Endothelial cell of umbilical vein (primary cell): ENCODE data around the gene ANXA2. TPM values are rescaled to one million over a fixed set of nuclear protein-coding genes. Genes with fewer than 3 reads are reported as not detected.

Experiments used
- BruUV-seq: library from RNA; stranded (reverse); fragments of 400-500 nt; replicated peaks from 2 replicates; lab custom pipeline; 2021; lab: Mats Ljungman, UMichigan
- CTCF ChIA-PET: fragments of 300-600, 350-600 bp; sonication (Branson Sonifier 250); formaldehyde crosslinking; loops from one replicate; lab custom pipeline; 2021; ENCODE audit warnings: antibody characterized with exemption, inconsistent platforms; lab: Charles Lee
- POLR2A ChIA-PET: fragments of 300-600, 350-600 bp; sonication (Branson Sonifier 250); formaldehyde crosslinking; loops from one replicate; lab custom pipeline; 2021; ENCODE audit warnings: antibody characterized with exemption, inconsistent platforms; lab: Charles Lee
- DNase-seq: peaks from one replicate; pipeline ENCODE4 v3.0.0-alpha.2; 2011; ENCODE audit warnings: low read depth, low spot score
- FAIRE-seq: peaks from 2 replicates; lab custom pipeline; 2011; peaks lifted over from hg19 to GRCh38; lab: Jason Lieb, UNC
- H2AFZ ChIP-seq: 2 replicates; pipeline ENCODE4 v1.6.0; 2012; ENCODE audit warnings: low read depth, low read length, control low read depth, inconsistent platforms
- H3K27ac ChIP-seq: 2 replicates; pipeline ENCODE4 v1.5.1; 2011; ENCODE audit warnings: low read depth, mild to moderate bottlenecking, control low read depth, low read length, moderate library complexity; ENCODE audit not compliant: insufficient read depth
- H3K27me3 ChIP-seq, 2 experiments: 2 replicates each; pipeline versions ENCODE4 v1.6.0 to v1.6.1; 2011; ENCODE audit warnings: low read length in 2 of 2, mixed read lengths in 1 of 2; ENCODE audit not compliant: control insufficient read depth in 2 of 2, insufficient read depth in 2 of 2
- H3K36me3 ChIP-seq, 2 experiments: 2 replicates in 1 of 2; 3 replicates in 1 of 2; pipeline ENCODE4 v1.5.1; 2011; ENCODE audit warnings: low read length in 2 of 2, mild to moderate bottlenecking in 1 of 2, moderate library complexity in 1 of 2; ENCODE audit not compliant: control insufficient read depth in 2 of 2, insufficient read depth in 2 of 2; ENCODE audit errors: extremely low read depth in 1 of 2
- H3K4me1 ChIP-seq: 3 replicates; pipeline ENCODE4 v1.5.1; 2011; ENCODE audit warnings: mild to moderate bottlenecking, low read length; ENCODE audit not compliant: control insufficient read depth, insufficient read depth; ENCODE audit errors: extremely low read depth
- H3K4me2 ChIP-seq: 2 replicates; pipeline ENCODE4 v1.6.1; 2011; ENCODE audit warnings: low read length, control low read depth, mixed read lengths; ENCODE audit not compliant: insufficient read depth
- H3K4me3 ChIP-seq, 3 experiments: fragments of 200-600 bp in 1 of 3; sonication (generic), shearing (Covaris generic) in 1 of 3; replicated peaks in 1 of 3; 2 replicates each; pipeline ENCODE4 v1.5.1; 2011 to 2016; ENCODE audit warnings: control low read depth in 3 of 3, low read length in 3 of 3, mild to moderate bottlenecking in 2 of 3, inconsistent platforms in 1 of 3, low read depth in 1 of 3, moderate library complexity in 1 of 3; ENCODE audit not compliant: insufficient read depth in 1 of 3
- H3K79me2 ChIP-seq: 2 replicates; pipeline ENCODE4 v1.6.0; 2012; ENCODE audit warnings: low read length, inconsistent platforms; ENCODE audit not compliant: control insufficient read depth, insufficient read depth
- H3K9ac ChIP-seq: replicated peaks from 2 replicates; pipeline ENCODE3; 2011; ENCODE audit warnings: low read length, control low read depth; ENCODE audit not compliant: insufficient read depth; ENCODE audit errors: extremely low read depth
- H3K9me1 ChIP-seq: replicated peaks from 3 replicates; pipeline ENCODE4 v1.6.0; 2011; ENCODE audit warnings: mild to moderate bottlenecking, low read length; ENCODE audit not compliant: control insufficient read depth, insufficient read depth; ENCODE audit errors: extremely low read depth
- H3K9me3 ChIP-seq: replicated peaks from 2 replicates; pipeline ENCODE4 v1.5.1; 2012; ENCODE audit warnings: low read length, inconsistent platforms; ENCODE audit not compliant: control insufficient read depth, insufficient read depth
- H4K20me1 ChIP-seq: replicated peaks from 2 replicates; pipeline ENCODE3; 2011; ENCODE audit warnings: mild to moderate bottlenecking, low read length; ENCODE audit not compliant: control insufficient read depth, insufficient read depth; ENCODE audit errors: extremely low read depth
- CTCF ChIP-seq, 2 donors: IDR thresholded peaks; 1 replicate in 1 of 2; 2 replicates in 1 of 2; pipeline ENCODE4 v1.5.1; 2011; ENCODE audit warnings: low read length in 2 of 2, mild to moderate bottlenecking in 2 of 2, moderate library complexity in 2 of 2, control low read depth in 1 of 2, inconsistent platforms in 1 of 2, low read depth in 1 of 2; ENCODE audit not compliant: insufficient read depth in 1 of 2; ENCODE audit errors: extremely low read depth in 1 of 2
- EZH2 ChIP-seq: IDR thresholded peaks from 2 replicates; pipeline ENCODE4 v1.6.1; 2012; ENCODE audit warnings: borderline replicate concordance, low read depth, mild to moderate bottlenecking, moderate library complexity, low read length, inconsistent platforms; ENCODE audit not compliant: severe bottlenecking
- FOS ChIP-seq: IDR thresholded peaks from 2 replicates; pipeline ENCODE4 v1.6.1; 2011; ENCODE audit warnings: mild to moderate bottlenecking, low read length, moderate library complexity, borderline replicate concordance; ENCODE audit not compliant: insufficient read depth
- GATA2 ChIP-seq: IDR thresholded peaks from 2 replicates; pipeline ENCODE4 v1.7.0; 2011; ENCODE audit warnings: low read depth, mild to moderate bottlenecking, moderate library complexity, mixed read lengths, low read length; ENCODE audit not compliant: insufficient read length, insufficient read depth
- JUN ChIP-seq: IDR thresholded peaks from 2 replicates; pipeline ENCODE4 v1.6.1; 2011; ENCODE audit warnings: borderline replicate concordance, low read depth; ENCODE audit not compliant: insufficient read length, insufficient read depth
- MAX ChIP-seq: IDR thresholded peaks from 2 replicates; pipeline ENCODE4 v1.6.1; 2011; ENCODE audit not compliant: insufficient read depth, insufficient read length
- MYC ChIP-seq: IDR thresholded peaks from one replicate; pipeline ENCODE4 v1.6.1; 2011; ENCODE audit warnings: mild to moderate bottlenecking, low read depth, low read length
- POLR2A ChIP-seq: IDR thresholded peaks from 2 replicates; pipeline ENCODE4 v1.6.1; 2012; ENCODE audit warnings: low read depth, mild to moderate bottlenecking, control low read depth, low read length
- POLR2AphosphoS5 ChIP-seq: IDR thresholded peaks from 2 replicates; pipeline ENCODE4 v1.6.1; 2012; ENCODE audit warnings: low read depth, mild to moderate bottlenecking, control low read depth, low read length, moderate library complexity; ENCODE audit not compliant: insufficient read depth
- dilution Hi-C: fragments of 300-500 bp; cut with MboI; formaldehyde crosslinking; loops from one replicate; pipeline ENCODE4 v1.15.0; 2019; ENCODE audit warnings: low sequenced_read_pairs; ENCODE audit not compliant: extremely low pct_ligation_motif_present
- intact Hi-C: fragments of 100-400 bp; cut with micrococcal nuclease; formaldehyde crosslinking; loops from one replicate; pipeline ENCODE4 v1.10.0; 2022
- polyA plus RNA-seq, 4 experiments: library from polyadenylated mRNA; depleted of rRNA in 3 of 4; stranded (reverse) in 3 of 4; unstranded in 1 of 4; fragments of >200 nt; gene quantifications; 2 replicates each; pipeline versions ENCODE4 v1.2.1 to v1.2.3, GENCODE V29; 2011 to 2012; ENCODE audit warnings: missing spikeins in 1 of 4
- total RNA-seq: library from RNA; stranded (reverse); gene quantifications from 2 replicates; pipeline ENCODE4 v1.2.3, GENCODE V29; 2021

ANXA2 gene
- total and polyA plus RNA-seq, 2 donors (not counting 3 experiments of a cell fraction or from before 2014, with no cell fraction given): 2,725 to 3,299 TPM

- no peak for DNase-seq
- Histone ChIP-seq H3K36me3 (peaks cover 2 to 6% of the 10 kb centered on the region in 2 experiments), H2AFZ (peak overlapping the region; percentile 66), H3K79me2 (peaks cover 34% of the 10 kb centered on the region), H3K9me3 (no peaks in the 10 kb centered on the region), H3K27me3 (no peaks in the 10 kb centered on the region), H3K9ac (peak overlapping the region; percentile 100), H4K20me1 (no peaks in the 10 kb centered on the region), H3K9me1 (no peaks in the 10 kb centered on the region), H3K4me1 (peaks cover 51% of the 10 kb centered on the region), H3K4me2 (peak overlapping the region; percentile 69), H3K4me3 (peak overlapping the region in 1 of 3 experiments; percentile 9), H3K27ac (peak overlapping the region; percentile 89)
- TF ChIP-seq POLR2AphosphoS5 (no peak), GATA2 (no peak), POLR2A (no peak), MYC (no peak), MAX (no peak), FOS (no peak), CTCF (IDR thresholded peaks at IDR 0.05; ENCODE audit: extremely low read depth in 1 of 2, insufficient read depth in 1 of 2, low read depth in 1 of 2, low read length in 2 of 2) (no peak), JUN (no peak), EZH2 (no peak)
- CTCF ChIA-PET: interaction anchor here (0.8 to 6.3 kb wide), 10 partner anchors 8 to 121 kb away, joined by 3 to 40 read pairs (median 4); no protein-coding TSS in a partner anchor
- POLR2A ChIA-PET: interaction anchor here (0.8 to 1.8 kb wide), 2 partner anchors 29 to 43 kb away, joined by 3 to 5 read pairs; no protein-coding TSS in a partner anchor
- dilution Hi-C loops: no loop called here
- peak; percentile 52 for FAIRE-seq
- intact Hi-C loops: loop anchor here (5.0 kb wide), 2 partner anchors 37 to 712 kb away; partner anchors contain the start of gene BNIP2
- BruUV-seq: no TSS peak
Measured at GRCh38 chr15:60399246-60399915, 1.6 kb upstream of the ANXA2 start.
